Fibroblast of skin of back (primary cell): ENCODE results near the gene PRR13.

Source experiments
- DNase-seq: peaks from one replicate; pipeline ENCODE4 v3.0.0-alpha.2; 2013

The PRR13 gene

DNA sequence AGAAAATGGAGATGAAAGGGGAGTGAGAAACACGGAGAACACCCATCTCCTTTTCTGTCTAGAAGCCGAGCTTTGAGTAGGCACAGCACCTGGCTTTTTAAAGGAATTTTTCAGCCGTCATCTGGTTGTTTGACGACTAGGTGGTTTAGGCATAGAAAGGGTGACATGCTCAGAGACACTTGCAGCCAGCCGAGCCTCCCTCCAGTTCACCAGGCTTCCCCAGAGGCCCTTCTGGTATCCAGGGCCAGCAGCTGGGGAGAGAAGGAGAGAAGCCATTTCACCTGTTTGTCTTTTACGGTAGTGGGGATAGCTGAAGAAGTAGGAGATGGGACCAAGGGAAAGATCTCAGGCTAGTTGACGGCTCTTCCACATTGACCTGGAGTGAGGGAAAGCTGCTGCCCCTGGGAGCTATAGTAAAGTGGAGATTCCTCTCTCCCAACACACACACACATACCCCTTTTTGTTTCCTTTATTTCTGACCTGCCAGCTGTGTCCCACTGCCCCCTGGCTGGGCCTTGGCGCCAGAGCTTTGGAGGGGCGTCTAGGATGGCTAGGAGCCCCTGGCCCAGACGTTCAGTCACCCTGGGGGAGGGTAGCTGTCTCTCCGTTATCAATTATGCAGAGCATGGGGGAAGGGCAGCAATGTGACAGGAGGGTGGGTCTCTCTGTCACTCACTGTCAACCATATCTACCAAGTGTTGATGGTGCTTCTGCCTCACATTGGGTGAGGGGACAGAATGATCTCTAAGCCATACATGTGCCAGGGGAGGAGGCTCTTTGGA, 52.3 kb downstream of the PRR13 start:
- DNase-seq, result no peak
